Subcutaneous adipose tissue (tissue), 4 donors: Measurements from ENCODE around the gene PTPRG. TPM values are rescaled to one million over a fixed set of nuclear protein-coding genes. Genes with fewer than 3 reads are reported as not detected.

Source experiments
- total RNA-seq, 4 donors: library from RNA; depleted of rRNA; stranded (reverse); fragments of >200 nt; gene quantifications; one replicate each; pipeline ENCODE4 v1.1.0, GENCODE V29; 2016
- TF ChIP-seq, protein P1 (sequence below): fragments of 450-650 bp; IDR thresholded peaks from one replicate; pipeline ENCODE4 v1.5.1; 2016; ENCODE audit warnings: low read depth, mild to moderate bottlenecking, control low read depth, antibody characterized with exemption, moderate library complexity

The PTPRG gene
- total RNA-seq, 4 donors from 2014 or later, result 115 to 164 (median 159) TPM

DNA sequence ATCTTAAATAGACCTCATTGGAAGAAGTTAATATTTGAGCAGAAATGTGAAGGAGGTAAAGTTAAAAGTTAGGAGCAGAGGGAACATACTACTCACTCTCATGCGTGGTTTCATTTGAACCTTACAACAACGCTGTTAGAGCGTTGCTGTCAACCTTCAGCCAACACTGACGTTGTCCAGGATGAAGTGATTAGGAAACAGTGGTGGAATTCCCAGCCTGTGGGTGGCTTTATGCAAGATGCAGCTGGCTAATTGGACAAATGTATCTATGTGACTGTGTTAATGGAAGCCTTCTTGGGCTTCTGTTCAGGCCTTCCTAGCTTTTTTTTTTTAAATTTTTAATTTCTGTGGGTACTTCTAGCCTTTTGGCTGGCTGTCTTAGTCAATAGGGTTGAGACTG is 40.5 kb downstream of the PTPRG start:
- TF ChIP-seq, protein P1, sequence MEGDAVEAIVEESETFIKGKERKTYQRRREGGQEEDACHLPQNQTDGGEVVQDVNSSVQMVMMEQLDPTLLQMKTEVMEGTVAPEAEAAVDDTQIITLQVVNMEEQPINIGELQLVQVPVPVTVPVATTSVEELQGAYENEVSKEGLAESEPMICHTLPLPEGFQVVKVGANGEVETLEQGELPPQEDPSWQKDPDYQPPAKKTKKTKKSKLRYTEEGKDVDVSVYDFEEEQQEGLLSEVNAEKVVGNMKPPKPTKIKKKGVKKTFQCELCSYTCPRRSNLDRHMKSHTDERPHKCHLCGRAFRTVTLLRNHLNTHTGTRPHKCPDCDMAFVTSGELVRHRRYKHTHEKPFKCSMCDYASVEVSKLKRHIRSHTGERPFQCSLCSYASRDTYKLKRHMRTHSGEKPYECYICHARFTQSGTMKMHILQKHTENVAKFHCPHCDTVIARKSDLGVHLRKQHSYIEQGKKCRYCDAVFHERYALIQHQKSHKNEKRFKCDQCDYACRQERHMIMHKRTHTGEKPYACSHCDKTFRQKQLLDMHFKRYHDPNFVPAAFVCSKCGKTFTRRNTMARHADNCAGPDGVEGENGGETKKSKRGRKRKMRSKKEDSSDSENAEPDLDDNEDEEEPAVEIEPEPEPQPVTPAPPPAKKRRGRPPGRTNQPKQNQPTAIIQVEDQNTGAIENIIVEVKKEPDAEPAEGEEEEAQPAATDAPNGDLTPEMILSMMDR, result no peak

DNA sequence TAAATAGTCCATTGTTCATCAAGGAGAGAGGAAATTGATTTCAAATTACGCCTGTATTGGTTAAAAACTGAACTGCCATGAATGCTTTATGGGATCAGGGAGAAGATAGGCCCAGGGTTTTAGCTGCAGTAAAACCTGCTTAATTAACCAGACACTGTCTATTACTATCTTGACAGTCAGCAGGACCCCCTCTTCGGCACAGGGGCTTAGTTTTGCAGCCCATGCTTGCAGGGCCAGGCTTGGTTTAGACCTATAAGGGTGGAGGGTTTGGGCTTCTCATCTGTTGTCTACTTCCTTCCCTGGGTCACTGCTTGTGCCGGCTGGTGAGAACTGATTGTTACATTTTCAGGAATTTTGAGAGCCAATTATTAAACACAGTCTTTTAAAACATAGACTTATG is 41.1 kb downstream of the PTPRG start:
- TF ChIP-seq, protein P1, result no peak

DNA sequence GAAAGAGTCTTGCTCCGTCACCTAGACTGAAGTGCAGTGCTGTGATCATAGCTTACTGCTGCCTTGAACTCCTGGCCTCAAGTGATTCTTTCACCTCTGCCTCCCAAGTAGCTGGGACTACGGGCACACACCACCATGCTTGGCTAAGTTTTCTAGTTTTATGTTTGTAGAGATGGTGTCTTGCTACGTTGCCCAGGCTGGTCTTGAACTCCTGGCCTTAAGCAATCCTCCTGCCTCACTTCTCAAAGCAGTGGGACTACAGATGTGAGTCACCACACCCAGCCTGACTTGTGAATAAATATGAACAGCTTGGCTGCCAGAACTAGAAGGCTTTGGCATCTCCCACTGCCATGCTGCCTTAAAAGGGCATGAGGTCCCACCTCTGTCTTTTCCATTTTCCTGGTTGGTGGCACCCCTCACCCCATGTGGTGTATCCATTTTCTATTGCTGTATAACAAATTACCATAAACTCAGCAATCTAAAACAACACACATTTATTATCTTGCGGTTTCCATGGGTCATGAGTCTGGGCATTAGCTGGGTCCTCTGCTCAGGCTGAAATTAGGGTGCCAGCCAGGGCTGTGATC is 44.3 kb downstream of the PTPRG start:
- TF ChIP-seq, protein P1, result no peak

DNA sequence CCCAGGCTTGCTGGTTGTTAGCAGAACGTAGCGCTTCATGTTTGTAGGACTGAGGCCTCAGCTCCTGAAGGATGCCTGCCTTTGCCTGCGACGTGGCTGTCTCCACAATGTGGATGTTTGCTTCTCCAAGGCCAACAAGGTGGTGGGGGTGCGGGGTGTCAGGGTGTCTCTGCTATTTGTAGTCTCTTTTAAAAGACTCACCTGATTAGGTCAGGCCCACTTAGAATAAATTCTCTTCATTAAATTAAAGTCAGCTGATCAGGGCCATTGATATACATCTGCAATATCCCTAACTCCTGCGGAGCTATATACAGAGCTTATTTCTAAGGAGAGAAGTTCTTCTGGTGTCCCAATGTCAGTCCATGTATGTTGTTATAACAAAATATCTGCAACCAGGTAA is 44.8 kb downstream of the PTPRG start:
- TF ChIP-seq, protein P1, result no peak

DNA sequence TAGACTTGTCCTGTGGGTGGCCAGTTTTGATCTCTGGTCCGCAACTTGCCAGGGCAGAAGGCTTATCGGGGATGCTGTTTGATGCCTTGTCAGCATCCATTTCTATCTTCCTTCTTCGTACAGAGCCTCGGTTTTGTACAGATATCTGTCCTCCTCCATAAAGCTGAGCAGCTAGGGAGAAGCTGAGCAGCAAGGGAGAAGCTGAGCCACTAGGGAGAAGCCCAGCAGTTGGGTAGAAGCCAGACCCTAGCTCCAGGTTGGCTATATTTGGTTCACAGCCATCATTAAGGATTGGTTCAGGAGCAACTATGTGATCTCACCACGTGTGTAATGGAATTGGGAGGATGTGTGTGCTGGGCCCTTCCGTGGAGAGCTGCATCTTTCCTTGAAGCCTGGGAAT is 46.7 kb downstream of the PTPRG start:
- TF ChIP-seq, protein P1, result no peak

DNA sequence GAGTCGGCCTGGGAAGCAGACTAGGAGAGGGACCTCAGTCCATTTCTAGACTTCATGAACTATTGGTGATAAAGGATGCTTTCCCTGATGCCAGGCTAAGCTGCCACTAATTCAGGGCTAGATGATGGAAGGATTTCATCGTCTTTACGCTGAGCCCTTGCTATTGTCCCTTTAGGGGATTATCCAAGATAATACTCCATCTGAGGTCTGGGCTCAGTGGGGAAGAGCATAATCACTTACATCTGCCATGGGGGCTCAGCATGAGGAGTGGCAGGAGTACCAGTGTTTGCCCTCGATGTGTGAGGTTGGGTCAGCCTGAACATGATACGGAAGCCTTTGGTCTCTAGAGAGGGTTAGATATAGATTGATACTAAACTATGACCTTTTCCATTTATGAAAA is 47.3 kb downstream of the PTPRG start:
- TF ChIP-seq, protein P1, result no peak

DNA sequence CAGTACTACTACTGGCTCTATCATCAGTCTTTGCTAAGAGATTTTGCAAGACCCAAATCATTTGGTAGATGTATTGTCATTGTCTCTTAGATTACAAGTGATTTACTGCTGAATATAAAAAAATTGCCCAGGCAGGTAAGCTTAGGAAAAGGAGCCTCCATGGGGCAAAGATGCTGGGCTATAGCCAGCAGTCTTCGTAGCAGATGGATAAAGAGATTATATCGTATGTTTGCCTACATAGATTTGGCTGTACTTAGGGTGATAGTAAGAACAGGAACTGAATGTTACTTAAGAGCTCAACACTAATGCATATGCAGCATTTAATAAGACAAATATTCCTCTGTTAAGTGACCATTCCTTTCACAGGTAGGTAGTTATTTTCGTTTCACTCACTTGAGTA is 48.9 kb downstream of the PTPRG start:
- TF ChIP-seq, protein P1, result no peak
